H1 (cell line): ENCODE results near the gene VSIG10L2. TPM values are rescaled to one million over a fixed set of nuclear protein-coding genes. Genes with fewer than 3 reads are reported as not detected.

Source experiments
- CTCF ChIA-PET: fragments of 300-600 bp; sonication (Branson Sonifier 250); formaldehyde crosslinking; loops from one replicate; lab custom pipeline; 2021; ENCODE audit not compliant: partially characterized antibody; lab: Charles Lee
- POLR2A ChIA-PET: fragments of 300-600 bp; sonication (Branson Sonifier 250); formaldehyde crosslinking; loops from one replicate; lab custom pipeline; 2021; ENCODE audit warnings: inconsistent platforms; ENCODE audit not compliant: partially characterized antibody; lab: Charles Lee
- DNase-seq, 2 experiments: peaks; one replicate each; pipeline versions ENCODE4 v3.0.0 to v3.0.0-alpha.2; 2010 to 2022; ENCODE audit warnings: low spot score in 2 of 2, low read depth in 1 of 2, mixed read lengths in 1 of 2
- FAIRE-seq: peaks from 2 replicates; lab custom pipeline; 2011; peaks lifted over from hg19 to GRCh38; lab: Jason Lieb, UNC
- H2AFZ ChIP-seq: 2 replicates; pipeline ENCODE4 v1.8.1; 2012; ENCODE audit warnings: low read length, inconsistent platforms
- H2AK5ac ChIP-seq: 2 replicates; pipeline ENCODE4 v1.6.1; 2013; ENCODE audit warnings: low read depth, low read length
- H2BK120ac ChIP-seq: replicated peaks from 2 replicates; pipeline ENCODE3; 2013; ENCODE audit warnings: low read depth, low read length, inconsistent platforms
- H2BK12ac ChIP-seq: 2 replicates; pipeline ENCODE4 v1.6.1; 2013; ENCODE audit warnings: low read depth, low read length
- H2BK15ac ChIP-seq: 2 replicates; pipeline ENCODE4 v1.6.1; 2013; ENCODE audit warnings: low read length
- H2BK20ac ChIP-seq: 2 replicates; pipeline ENCODE4 v1.6.1; 2013; ENCODE audit warnings: low read length
- H2BK5ac ChIP-seq: 2 replicates; pipeline ENCODE4 v1.6.1; 2013; ENCODE audit warnings: low read depth, low read length
- H3K14ac ChIP-seq: 2 replicates; pipeline ENCODE4 v1.6.1; 2013; ENCODE audit warnings: inconsistent platforms; ENCODE audit not compliant: insufficient read length
- H3K18ac ChIP-seq: 2 replicates; pipeline ENCODE4 v1.6.1; 2013; ENCODE audit warnings: low read length; ENCODE audit errors: extremely low read depth
- H3K23ac ChIP-seq: 2 replicates; pipeline ENCODE4 v1.6.1; 2013; ENCODE audit warnings: inconsistent platforms; ENCODE audit not compliant: insufficient read length
- H3K23me2 ChIP-seq: 2 replicates; pipeline ENCODE4 v1.6.1; 2013; ENCODE audit warnings: low read depth, low read length
- H3K27ac ChIP-seq: 2 replicates; pipeline ENCODE4 v1.6.1; 2011; ENCODE audit warnings: low read depth, low read length, inconsistent platforms
- H3K27me3 ChIP-seq, 4 experiments: replicated peaks in 1 of 4; 1 replicate in 1 of 4; 2 replicates in 3 of 4; pipeline versions ENCODE4 v1.6.1 to v1.8.1; 2011 to 2013; ENCODE audit warnings: low read length in 3 of 4, mild to moderate bottlenecking in 3 of 4, inconsistent platforms in 2 of 4, mixed read lengths in 2 of 4, moderate library complexity in 1 of 4; ENCODE audit not compliant: control insufficient read depth in 3 of 4, insufficient read depth in 3 of 4; ENCODE audit errors: extremely low read depth in 1 of 4
- H3K36me3 ChIP-seq, 4 experiments: 2 replicates each; pipeline versions ENCODE4 v1.6.1 to v1.8.1; 2011 to 2013; ENCODE audit warnings: mild to moderate bottlenecking in 4 of 4, low read length in 3 of 4, moderate library complexity in 2 of 4, control low read depth in 1 of 4, inconsistent platforms in 1 of 4; ENCODE audit not compliant: insufficient read depth in 4 of 4, control insufficient read depth in 2 of 4
- H3K4ac ChIP-seq: replicated peaks from 2 replicates; pipeline ENCODE3; 2013; ENCODE audit warnings: low read length, low read depth, mixed read lengths, inconsistent platforms; ENCODE audit not compliant: insufficient read length
- H3K4me1 ChIP-seq, 4 experiments: replicated peaks in 1 of 4; 1 replicate in 1 of 4; 2 replicates in 3 of 4; pipeline versions ENCODE4 v1.6.1 to v1.8.1; 2011 to 2013; ENCODE audit warnings: low read length in 3 of 4, inconsistent platforms in 2 of 4, mixed read lengths in 1 of 4; ENCODE audit not compliant: insufficient read depth in 4 of 4, control insufficient read depth in 3 of 4
- H3K4me2 ChIP-seq, 2 experiments: 2 replicates each; pipeline versions ENCODE4 v1.6.1 to v1.8.1; 2011 to 2013; ENCODE audit warnings: low read depth in 2 of 2, low read length in 2 of 2, control low read depth in 1 of 2, inconsistent platforms in 1 of 2, mild to moderate bottlenecking in 1 of 2; ENCODE audit not compliant: insufficient read depth in 1 of 2
- H3K4me3 ChIP-seq, 4 experiments: fragments of 200-600, 300-600 bp in 1 of 4; sonication (generic), shearing (Covaris generic), sonication (Bioruptor Twin) in 1 of 4; 2 replicates each; pipeline versions ENCODE4 v1.5.1 to v1.8.1; 2011 to 2016; ENCODE audit warnings: low read length in 4 of 4, low read depth in 3 of 4, control low read depth in 2 of 4, inconsistent platforms in 2 of 4, mild to moderate bottlenecking in 2 of 4, mixed read lengths in 1 of 4, moderate library complexity in 1 of 4; ENCODE audit not compliant: insufficient read depth in 2 of 4; ENCODE audit errors: extremely low read depth in 1 of 4
- H3K56ac ChIP-seq: replicated peaks from 2 replicates; pipeline ENCODE3; 2013; ENCODE audit warnings: low read depth, mild to moderate bottlenecking, mixed read lengths, low read length, inconsistent platforms; ENCODE audit not compliant: insufficient read length
- H3K79me1 ChIP-seq: 2 replicates; pipeline ENCODE4 v1.6.1; 2013; ENCODE audit warnings: low read depth, low read length, control low read depth
- H3K79me2 ChIP-seq, 2 experiments: 2 replicates each; pipeline versions ENCODE4 v1.6.1 to v1.8.1; 2012 to 2013; ENCODE audit warnings: low read length in 2 of 2, mild to moderate bottlenecking in 2 of 2, inconsistent platforms in 1 of 2; ENCODE audit not compliant: insufficient read depth in 2 of 2, control insufficient read depth in 1 of 2
- H3K9ac ChIP-seq, 4 experiments: replicated peaks in 1 of 4; 1 replicate in 1 of 4; 2 replicates in 3 of 4; pipeline versions ENCODE4 v1.6.1 to v1.8.1; 2011 to 2013; ENCODE audit warnings: low read depth in 3 of 4, low read length in 3 of 4, control low read depth in 2 of 4, mild to moderate bottlenecking in 2 of 4, moderate library complexity in 2 of 4, inconsistent platforms in 1 of 4; ENCODE audit errors: extremely low read depth in 1 of 4
- H3K9me3 ChIP-seq, 2 experiments: 2 replicates each; pipeline versions ENCODE4 v1.6.1 to v1.8.1; 2012 to 2013; ENCODE audit warnings: mild to moderate bottlenecking in 2 of 2, moderate library complexity in 2 of 2, control low read depth in 1 of 2, inconsistent platforms in 1 of 2, low read depth in 1 of 2, low read length in 1 of 2, mixed read lengths in 1 of 2; ENCODE audit not compliant: insufficient read depth in 2 of 2
- H4K20me1 ChIP-seq, 2 experiments: replicated peaks in 1 of 2; 2 replicates each; pipeline versions ENCODE3 to v1.8.1; 2011 to 2013; ENCODE audit warnings: inconsistent platforms in 2 of 2, low read length in 2 of 2, mild to moderate bottlenecking in 1 of 2; ENCODE audit not compliant: insufficient read depth in 2 of 2, control insufficient read depth in 1 of 2
- H4K5ac ChIP-seq: 2 replicates; pipeline ENCODE4 v1.6.1; 2013; ENCODE audit warnings: low read length, low read depth, mixed read lengths, inconsistent platforms; ENCODE audit not compliant: insufficient read length
- H4K8ac ChIP-seq: 2 replicates; pipeline ENCODE4 v1.8.0; 2013; ENCODE audit warnings: mild to moderate bottlenecking, moderate library complexity, low read length, inconsistent platforms; ENCODE audit not compliant: insufficient read depth; ENCODE audit errors: extremely low read depth
- H4K91ac ChIP-seq: replicated peaks from 2 replicates; pipeline ENCODE3; 2013; ENCODE audit warnings: low read length, mixed read lengths, inconsistent platforms; ENCODE audit not compliant: insufficient read length
- SRF ChIP-seq: IDR thresholded peaks from 2 replicates; pipeline ENCODE4 v1.6.1; 2011; ENCODE audit warnings: mild to moderate bottlenecking, low read depth, low read length, moderate library complexity
- WGBS, 2 experiments: shearing (Covaris generic) in 1 of 2; methylation state at CpG; one replicate each; pipeline versions ENCODE4 v1.1.6 to v1.1.7; 2013 to 2015; ENCODE audit warnings: low lambda C conversion rate in 2 of 2, mixed read lengths in 2 of 2, inconsistent platforms in 1 of 2, low coverage in 1 of 2, missing lambda C conversion rate in 1 of 2; ENCODE audit not compliant: insufficient replicate concordance in 2 of 2, insufficient coverage in 1 of 2, insufficient read length in 1 of 2; ENCODE audit errors: extremely low coverage in 1 of 2, missing lambda C conversion rate in 1 of 2; 5-methylcytosine and 5-hydroxymethylcytosine counted together
- polyA plus RNA-seq, 7 experiments: library from polyadenylated mRNA; depleted of rRNA in 3 of 7; stranded (reverse) in 5 of 7; unstranded in 2 of 7; fragments of >200 nt in 5 of 7; fragments of 200-250 nt in 2 of 7; gene quantifications; 1 replicate in 5 of 7; 2 replicates in 1 of 7; 4 replicates in 1 of 7; pipeline versions ENCODE4 v1.2.1 to v1.2.3, GENCODE V29; 2011 to 2013; ENCODE audit warnings: missing spikeins in 2 of 7, mixed read lengths in 2 of 7
- total RNA-seq: library from RNA; stranded (reverse); fragmentation: NEBNext Ultra II Directional; extraction: Animal tissue kit (Norgen Biotek cat#: 25700); gene quantifications from 2 replicates; pipeline ENCODE4 v1.2.1, GENCODE V29; 2021
- TF ChIP-seq, protein P1 (sequence below): IDR thresholded peaks from 2 replicates; pipeline ENCODE4 v1.6.1; 2012; ENCODE audit warnings: inconsistent platforms

Gene VSIG10L2
- total and polyA plus RNA-seq, 2 of the 8 experiments (the other 6 are each of a cell fraction or from before 2014, with no cell fraction given), result not detected

DNA sequence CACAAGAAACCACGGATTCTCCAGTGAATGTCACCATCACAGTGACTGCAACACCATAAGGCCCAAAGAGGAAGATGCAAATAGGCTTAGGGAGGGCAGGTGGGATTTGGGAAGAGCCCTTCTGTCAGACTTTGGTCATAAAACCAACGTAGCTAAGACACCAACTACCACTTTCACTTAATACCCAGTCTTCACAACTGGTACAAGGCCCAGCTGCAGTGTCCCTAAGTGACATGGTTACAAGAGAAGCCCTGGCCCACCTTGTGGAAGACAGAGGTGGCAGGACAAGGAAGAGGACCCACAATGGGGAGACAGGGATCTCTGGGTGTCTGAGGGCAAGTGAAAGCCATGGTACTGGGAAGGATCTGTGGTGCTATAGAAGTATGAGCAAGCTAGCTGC, 10.0 kb downstream of the VSIG10L2 start:
- Histone ChIP-seq H3K4me1 (peaks cover 0 to 2% (median 0%) of the 10 kb centered on the region in 4 experiments; a peak in 2 of 7 replicates), H3K14ac (no peak overlapping the region), H3K79me2 (no peaks in the 10 kb centered on the region), H2AFZ (no peak overlapping the region), H3K27ac (no peak overlapping the region), H3K18ac (no peak overlapping the region), H3K36me3 (peaks cover 0 to 5% (median 3%) of the 10 kb centered on the region in 4 experiments; a peak in 3 of 8 replicates), H2BK120ac (no peak overlapping the region), H3K23me2 (no peaks in the 10 kb centered on the region), H3K4ac (no peak overlapping the region), H3K79me1 (no peaks in the 10 kb centered on the region), H2BK12ac (no peak overlapping the region), H2BK20ac (no peak overlapping the region), H3K4me2 (no peak overlapping the region), H3K9me3 (no peaks in the 10 kb centered on the region), H3K4me3 (no peak overlapping the region), H4K8ac (no peak overlapping the region), H2BK5ac (no peak overlapping the region), H3K9ac (no peak overlapping the region), H3K23ac (no peak overlapping the region), H2AK5ac (no peak overlapping the region), H2BK15ac (no peak overlapping the region), H4K20me1 (no peaks in the 10 kb centered on the region), H4K5ac (no peak overlapping the region), H3K27me3 (no peaks in the 10 kb centered on the region), H4K91ac (no peak overlapping the region), H3K56ac (no peak overlapping the region)
- FAIRE-seq, result no peak
- POLR2A ChIA-PET, result no interaction called here
- no peak for TF ChIP-seq SRF
- TF ChIP-seq, protein P1, sequence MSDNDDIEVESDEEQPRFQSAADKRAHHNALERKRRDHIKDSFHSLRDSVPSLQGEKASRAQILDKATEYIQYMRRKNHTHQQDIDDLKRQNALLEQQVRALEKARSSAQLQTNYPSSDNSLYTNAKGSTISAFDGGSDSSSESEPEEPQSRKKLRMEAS, result no peak
- CTCF ChIA-PET, result interaction anchor here (0.6 to 9.1 kb wide), 12 partner anchors 9 to 326 kb away, joined by 3 to 65 read pairs (median 4); partner anchors contain the start of gene VSIG10L2
- WGBS, 2 experiments, result 93% methylated on average over 2 of the region's 2 CpGs; no CpG with 5 or more reads in 1 of the 2 experiments
- DNase-seq, result no peak
